Measurements from ENCODE around the gene RABGAP1L. TPM values are rescaled to one million over a fixed set of nuclear protein-coding genes. Genes with fewer than 3 reads are reported as not detected.
A peak's percentile ranks its signal among the peaks of the same experiment; 100 is the strongest.

The RABGAP1L gene
- total RNA-seq, 2 donors from 2014 or later = 148 to 174 TPM

GRCh38 chr1:174799136-174799479, 639.8 kb downstream of the RABGAP1L start:
- Histone ChIP-seq H3K27me3 (no peaks in the 10 kb centered on the region), H3K4me3 (peak overlapping the region; percentile 36 to 44), H3K9me3 (no peaks in the 10 kb centered on the region), H3K4me1 (peaks cover 0 to 18% of the 10 kb centered on the region in 2 donors), H3K27ac (peak overlapping the region; percentile 46 to 52), H3K36me3 (no peaks in the 10 kb centered on the region)
- no peak for DNase-seq (ENCODE audit: low spot score)
- TF ChIP-seq CTCF (IDR thresholded peaks at IDR 0.05) = no peak

DNA sequence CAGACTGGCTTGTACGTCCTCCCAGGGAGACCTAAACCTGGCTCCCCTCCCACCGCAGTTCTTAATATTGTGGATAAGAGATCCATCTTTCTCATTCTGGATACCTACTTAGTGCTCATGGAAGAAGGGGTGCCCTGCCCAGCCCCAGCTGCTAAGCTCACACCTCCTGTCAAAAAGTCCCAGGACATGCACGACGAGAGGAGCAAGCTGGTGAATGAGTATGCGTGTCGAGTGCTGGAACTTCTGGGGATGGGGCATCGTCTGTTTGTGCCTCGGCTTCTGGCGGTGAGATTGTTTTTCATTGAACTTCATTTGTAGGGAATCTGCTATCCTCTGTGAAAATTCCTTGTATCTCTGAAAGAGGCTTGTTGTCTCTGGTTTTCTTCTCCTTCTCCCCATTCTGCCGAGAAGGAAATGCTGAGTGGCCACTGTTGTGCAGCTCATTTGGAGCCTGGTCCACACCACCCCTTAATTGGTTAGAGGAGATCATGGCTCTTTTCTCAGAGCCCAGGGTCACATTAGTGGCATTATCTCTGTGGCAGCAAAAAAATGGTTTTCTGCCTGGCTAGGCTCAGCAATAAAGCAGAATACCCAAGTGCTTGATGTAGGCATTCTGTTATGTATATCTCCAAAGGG, 641.0 kb downstream of the RABGAP1L start:
- no peak for TF ChIP-seq CTCF (IDR thresholded peaks at IDR 0.05)
- Histone ChIP-seq H3K4me1 (peaks cover 0 to 18% of the 10 kb centered on the region in 2 donors), H3K4me3 (peak overlapping the region; percentile 36 to 44), H3K36me3 (no peaks in the 10 kb centered on the region), H3K27ac (peak overlapping the region in 1 of 2 donors; percentile 46), H3K27me3 (no peaks in the 10 kb centered on the region), H3K9me3 (no peaks in the 10 kb centered on the region)
- no peak for DNase-seq (ENCODE audit: low spot score)

DNA sequence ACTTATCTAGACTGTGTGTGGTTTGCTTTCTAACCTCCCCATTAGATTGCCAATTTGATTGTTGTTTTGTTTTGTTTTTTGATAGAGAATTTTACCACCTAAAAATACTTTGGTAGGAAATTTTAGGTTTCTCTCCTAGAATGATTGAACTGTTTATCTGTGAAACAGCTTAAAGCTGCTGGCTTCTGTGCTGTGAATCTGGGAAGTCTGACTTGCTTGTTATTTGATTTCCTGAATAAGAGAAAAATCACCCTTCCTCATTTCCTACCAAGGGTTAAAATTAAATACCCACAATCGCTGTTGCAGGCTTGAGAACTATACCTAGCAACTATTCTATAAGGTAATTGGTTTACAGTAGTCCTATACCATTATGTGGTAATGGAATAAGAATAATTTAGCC, 641.6 kb downstream of the RABGAP1L start:
- H3K9me3 ChIP-seq = no peaks in the 10 kb centered on the region

GRCh38 chr1:174809755-174810280, 650.5 kb downstream of the RABGAP1L start:
- Histone ChIP-seq H3K36me3 (no peaks in the 10 kb centered on the region), H3K9me3 (no peaks in the 10 kb centered on the region), H3K4me1 (no peaks in the 10 kb centered on the region), H3K27me3 (no peaks in the 10 kb centered on the region), H3K27ac (no peak overlapping the region), H3K4me3 (no peak overlapping the region)
- TF ChIP-seq CTCF (IDR thresholded peaks at IDR 0.05) = no peak
- DNase-seq (ENCODE audit: low spot score) = no peak

More for the DNA sequence above, 641.6 kb downstream of the RABGAP1L start:
- no peak overlapping the region for H3K27ac ChIP-seq
- no peaks in the 10 kb centered on the region for H3K27me3 ChIP-seq
- TF ChIP-seq CTCF (IDR thresholded peaks at IDR 0.05) = no peak
- no peak for DNase-seq (ENCODE audit: low spot score)
- H3K36me3 ChIP-seq = no peaks in the 10 kb centered on the region
- peaks cover 0 to 18% of the 10 kb centered on the region in 2 donors for H3K4me1 ChIP-seq
- no peak overlapping the region for H3K4me3 ChIP-seq

GRCh38 chr1:174812016-174812415, 652.7 kb downstream of the RABGAP1L start:
- TF ChIP-seq CTCF (IDR thresholded peaks at IDR 0.05) = no peak
- no peak for DNase-seq (ENCODE audit: low spot score)
- no peaks in the 10 kb centered on the region for H3K9me3 ChIP-seq

GRCh38 chr1:174812656-174813055, 653.3 kb downstream of the RABGAP1L start:
- H3K4me3 ChIP-seq = no peak overlapping the region
- no peak for DNase-seq (ENCODE audit: low spot score)
- H3K4me1 ChIP-seq = no peaks in the 10 kb centered on the region
- no peak overlapping the region for H3K27ac ChIP-seq
- H3K36me3 ChIP-seq = no peaks in the 10 kb centered on the region
- no peak for TF ChIP-seq CTCF (IDR thresholded peaks at IDR 0.05)
- no peaks in the 10 kb centered on the region for H3K9me3 ChIP-seq
- no peaks in the 10 kb centered on the region for H3K27me3 ChIP-seq

More at GRCh38 chr1:174812016-174812415, 652.7 kb downstream of the RABGAP1L start:
- H3K4me3 ChIP-seq = no peak overlapping the region
- no peak overlapping the region for H3K27ac ChIP-seq
- H3K4me1 ChIP-seq = no peaks in the 10 kb centered on the region
- H3K36me3 ChIP-seq = no peaks in the 10 kb centered on the region
- no peaks in the 10 kb centered on the region for H3K27me3 ChIP-seq
